PFSK-1 (cell line): ENCODE results near the gene OR10H1.

Experiments
- FOXP2 ChIP-seq: optimal IDR thresholded peaks from 2 replicates; pipeline ENCODE3; 2011; ENCODE audit warnings: borderline replicate concordance, control low read depth, inconsistent platforms; ENCODE audit not compliant: insufficient read depth; ENCODE audit errors: extremely low read length, extremely low read depth
- POLR2AphosphoS5 ChIP-seq: IDR thresholded peaks from 2 replicates; pipeline ENCODE4 v1.6.1; 2012; ENCODE audit warnings: low read depth, mild to moderate bottlenecking, control low read depth, low read length, moderate library complexity
- SIN3A ChIP-seq: IDR thresholded peaks from 2 replicates; pipeline ENCODE4 v1.6.1; 2012; ENCODE audit warnings: mild to moderate bottlenecking, low read length, moderate library complexity, borderline replicate concordance; ENCODE audit not compliant: insufficient read depth
- TAF1 ChIP-seq: IDR thresholded peaks from 2 replicates; pipeline ENCODE4 v1.6.1; 2012; ENCODE audit warnings: low read length, control low read depth, borderline replicate concordance; ENCODE audit not compliant: insufficient read depth
- TF ChIP-seq, protein P1 (sequence below), 2 experiments: IDR thresholded peaks; 2 replicates each; pipeline versions ENCODE4 v1.6.1 to v1.8.0; 2011 to 2012; ENCODE audit warnings: low read depth in 2 of 2, low read length in 2 of 2, control low read depth in 1 of 2, inconsistent platforms in 1 of 2, mild to moderate bottlenecking in 1 of 2, moderate library complexity in 1 of 2; ENCODE audit not compliant: insufficient read depth in 1 of 2

The OR10H1 gene

GRCh38 chr19:15820646-15821045 is 5.2 kb upstream of the OR10H1 start:
- no peak for TF ChIP-seq SIN3A
- no peak for TF ChIP-seq TAF1
- TF ChIP-seq POLR2AphosphoS5: no peak
- no peak for TF ChIP-seq FOXP2
- TF ChIP-seq, protein P1, sequence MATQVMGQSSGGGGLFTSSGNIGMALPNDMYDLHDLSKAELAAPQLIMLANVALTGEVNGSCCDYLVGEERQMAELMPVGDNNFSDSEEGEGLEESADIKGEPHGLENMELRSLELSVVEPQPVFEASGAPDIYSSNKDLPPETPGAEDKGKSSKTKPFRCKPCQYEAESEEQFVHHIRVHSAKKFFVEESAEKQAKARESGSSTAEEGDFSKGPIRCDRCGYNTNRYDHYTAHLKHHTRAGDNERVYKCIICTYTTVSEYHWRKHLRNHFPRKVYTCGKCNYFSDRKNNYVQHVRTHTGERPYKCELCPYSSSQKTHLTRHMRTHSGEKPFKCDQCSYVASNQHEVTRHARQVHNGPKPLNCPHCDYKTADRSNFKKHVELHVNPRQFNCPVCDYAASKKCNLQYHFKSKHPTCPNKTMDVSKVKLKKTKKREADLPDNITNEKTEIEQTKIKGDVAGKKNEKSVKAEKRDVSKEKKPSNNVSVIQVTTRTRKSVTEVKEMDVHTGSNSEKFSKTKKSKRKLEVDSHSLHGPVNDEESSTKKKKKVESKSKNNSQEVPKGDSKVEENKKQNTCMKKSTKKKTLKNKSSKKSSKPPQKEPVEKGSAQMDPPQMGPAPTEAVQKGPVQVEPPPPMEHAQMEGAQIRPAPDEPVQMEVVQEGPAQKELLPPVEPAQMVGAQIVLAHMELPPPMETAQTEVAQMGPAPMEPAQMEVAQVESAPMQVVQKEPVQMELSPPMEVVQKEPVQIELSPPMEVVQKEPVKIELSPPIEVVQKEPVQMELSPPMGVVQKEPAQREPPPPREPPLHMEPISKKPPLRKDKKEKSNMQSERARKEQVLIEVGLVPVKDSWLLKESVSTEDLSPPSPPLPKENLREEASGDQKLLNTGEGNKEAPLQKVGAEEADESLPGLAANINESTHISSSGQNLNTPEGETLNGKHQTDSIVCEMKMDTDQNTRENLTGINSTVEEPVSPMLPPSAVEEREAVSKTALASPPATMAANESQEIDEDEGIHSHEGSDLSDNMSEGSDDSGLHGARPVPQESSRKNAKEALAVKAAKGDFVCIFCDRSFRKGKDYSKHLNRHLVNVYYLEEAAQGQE (IDR thresholded peaks at IDR 0.05; ENCODE audit: insufficient read depth in 1 of 2, low read depth in 2 of 2, low read length in 2 of 2): no peak

- no peak for TF ChIP-seq FOXP2
- TF ChIP-seq, protein P1 (IDR thresholded peaks at IDR 0.05; ENCODE audit: insufficient read depth in 1 of 2, low read depth in 2 of 2, low read length in 2 of 2): no peak
- TF ChIP-seq SIN3A: no peak
- TF ChIP-seq POLR2AphosphoS5: no peak
- TF ChIP-seq TAF1: no peak
These were observed 1.5 kb downstream of the OR10H1 start for GRCh38 chr19:15813916-15814315.

DNA sequence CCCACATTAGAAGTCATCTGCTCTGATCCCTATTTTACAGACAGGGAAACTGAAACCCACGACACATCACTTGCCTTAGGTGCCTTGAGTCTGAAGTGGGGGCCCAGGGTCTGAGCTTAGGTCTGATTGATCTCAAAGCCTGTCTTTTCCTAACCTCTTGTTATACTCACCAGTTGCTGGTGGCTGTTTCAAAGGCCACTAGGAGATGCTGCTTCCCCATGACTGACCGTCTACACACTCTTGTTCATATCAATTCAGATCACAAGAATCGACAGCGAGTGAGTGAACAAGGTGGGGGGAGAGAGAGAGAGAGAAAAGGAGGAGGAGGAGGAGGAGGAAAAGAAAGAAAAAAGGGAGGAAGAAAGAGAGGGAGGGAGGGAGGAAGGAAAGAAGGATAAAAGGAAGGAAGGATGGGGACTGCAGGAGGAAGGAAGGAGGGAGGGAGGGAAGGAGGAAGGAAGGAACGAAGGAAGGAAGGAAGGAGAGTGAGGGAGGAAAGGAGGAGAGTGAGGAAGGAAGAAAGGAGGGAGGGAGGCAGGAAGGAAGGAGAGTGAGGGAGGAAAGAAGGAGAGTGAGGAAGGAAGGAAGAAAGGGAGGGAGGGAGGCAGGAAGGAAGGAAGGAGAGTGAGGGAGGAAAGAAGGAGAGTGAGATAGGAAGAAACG is 3.3 kb downstream of the OR10H1 start:
- no peak for TF ChIP-seq POLR2AphosphoS5
- TF ChIP-seq, protein P1 (IDR thresholded peaks at IDR 0.05; ENCODE audit: insufficient read depth in 1 of 2, low read depth in 2 of 2, low read length in 2 of 2): no peak
- no peak for TF ChIP-seq TAF1
- no peak for TF ChIP-seq SIN3A

DNA sequence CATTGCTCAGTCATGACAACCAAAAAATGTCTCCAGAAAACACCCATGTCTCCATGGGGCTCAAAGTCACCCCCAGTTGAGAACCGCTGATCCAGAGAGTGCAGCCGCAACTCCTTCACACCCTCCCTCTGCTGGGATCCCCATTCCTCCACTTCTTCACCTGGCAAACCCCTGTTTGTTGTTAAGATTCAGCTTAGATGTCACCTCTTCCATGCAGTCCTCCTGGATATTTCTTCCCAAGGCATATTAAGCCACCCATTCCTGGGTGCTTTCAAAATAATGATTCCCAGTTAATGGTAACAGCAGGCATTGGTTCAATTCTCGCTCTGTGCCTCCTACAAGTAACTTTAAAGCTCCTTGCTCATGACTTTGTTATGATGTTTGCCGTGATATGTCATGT is 4.0 kb downstream of the OR10H1 start:
- TF ChIP-seq FOXP2 (no peak), SIN3A (no peak), POLR2AphosphoS5 (no peak), TAF1 (no peak)
- TF ChIP-seq, protein P1 (IDR thresholded peaks at IDR 0.05; ENCODE audit: insufficient read depth in 1 of 2, low read depth in 2 of 2, low read length in 2 of 2): no peak

GRCh38 chr19:15810335-15810734 is 5.1 kb downstream of the OR10H1 start:
- no peak for TF ChIP-seq FOXP2
- TF ChIP-seq, protein P1 (IDR thresholded peaks at IDR 0.05; ENCODE audit: insufficient read depth in 1 of 2, low read depth in 2 of 2, low read length in 2 of 2): no peak; a peak in 1 of 4 replicates
- TF ChIP-seq POLR2AphosphoS5: no peak
- no peak for TF ChIP-seq SIN3A
- no peak for TF ChIP-seq TAF1
